ENCODE results near the gene SGPL1.

- no peak for TF ChIP-seq CTCF (IDR thresholded peaks at IDR 0.05)
- TF ChIP-seq POLR2A (IDR thresholded peaks at IDR 0.05) = no peak
Measured at GRCh38 chr10:70917635-70918034, 101.9 kb downstream of the SGPL1 start.
